Activated naive CD4-positive, alpha-beta T cell treated with anti-CD3 and anti-CD28 coated beads for 36 hours (primary cell): Measurements from ENCODE around the gene APOL1. TPM values are rescaled to one million over a fixed set of nuclear protein-coding genes. Genes with fewer than 3 reads are reported as not detected.
"Not testable (repeated sequence)": the region's sequence is repeated elsewhere in the genome, so short reads cannot be mapped to it uniquely, and the experiment has no call there.

Experiments used
- CTCF ChIA-PET: fragments of 350-600 bp; sonication (Branson Sonifier 250); formaldehyde crosslinking; loops from one replicate; lab custom pipeline; 2021; ENCODE audit warnings: antibody characterized with exemption; lab: Charles Lee
- DNase-seq: peaks from one replicate; pipeline ENCODE4 v3.0.0-alpha.2; 2020
- H3K27ac Mint-ChIP-seq: one replicate; pipeline ENCODE4 v1.8.0; 2021; ENCODE audit warnings: mild to moderate bottlenecking, mixed read lengths
- H3K27me3 Mint-ChIP-seq: one replicate; pipeline ENCODE4 v1.8.0; 2021; ENCODE audit warnings: low read depth, mixed read lengths
- H3K36me3 Mint-ChIP-seq: one replicate; pipeline ENCODE4 v1.8.0; 2021; ENCODE audit warnings: low read depth, mixed read lengths
- H3K4me1 Mint-ChIP-seq: one replicate; pipeline ENCODE4 v1.8.0; 2021; ENCODE audit warnings: low read depth, mixed read lengths
- H3K4me3 Mint-ChIP-seq: one replicate; pipeline ENCODE4 v1.8.0; 2021; ENCODE audit warnings: mild to moderate bottlenecking, moderate library complexity, mixed read lengths
- H3K9me3 Mint-ChIP-seq: one replicate; pipeline ENCODE4 v1.8.0; 2021; ENCODE audit warnings: mixed read lengths
- intact Hi-C: fragments of 100-400 bp; cut with micrococcal nuclease; formaldehyde crosslinking; loops from one replicate; pipeline ENCODE4 v1.15.1; 2023
- total RNA-seq, 2 experiments: library from RNA; stranded (reverse); gene quantifications; one replicate each; pipeline ENCODE4 v1.2.3, GENCODE V29; 2021

APOL1 gene
- total RNA-seq, 2 experiments from 2014 or later = 17.4 to 22.0 TPM

DNA sequence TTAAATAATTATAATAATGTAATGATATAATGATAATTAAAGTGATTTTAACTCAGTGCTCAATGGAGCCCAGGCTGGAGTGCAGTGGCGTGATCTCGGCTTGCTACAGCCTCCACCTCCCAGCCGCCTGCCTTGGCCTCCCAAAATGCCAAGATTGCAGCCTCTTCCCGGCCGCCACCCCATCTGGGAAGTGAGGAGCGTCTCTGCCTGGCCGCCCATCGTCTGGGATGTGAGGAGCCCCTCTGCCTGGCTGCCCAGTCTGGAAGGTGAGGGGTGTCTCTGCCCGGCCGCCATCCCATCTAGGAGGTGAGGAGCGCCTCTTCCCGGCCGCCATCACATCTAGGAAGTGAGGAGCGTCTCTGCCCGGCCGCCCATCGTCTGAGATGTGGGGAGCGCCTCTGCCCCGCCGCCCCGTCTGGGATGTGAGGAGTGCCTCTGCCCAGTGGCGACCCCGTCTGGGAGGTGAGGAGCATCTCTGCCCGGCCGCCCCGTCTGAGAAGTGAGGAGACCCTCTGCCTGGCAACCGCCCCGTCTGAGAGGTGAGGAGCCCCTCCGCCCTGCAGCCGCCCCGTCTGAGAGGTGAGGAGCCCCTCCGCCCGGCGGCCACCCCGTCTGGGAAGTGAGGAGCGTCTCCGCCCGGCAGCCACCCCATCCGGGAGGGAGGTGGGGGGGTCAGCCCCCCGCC is 37.6 kb downstream of the APOL1 start:
- H3K27me3 Mint-ChIP-seq, H3K27ac Mint-ChIP-seq, intact Hi-C loops, DNase-seq, H3K9me3 Mint-ChIP-seq, H3K4me3 Mint-ChIP-seq: not testable (repeated sequence)
- H3K36me3 Mint-ChIP-seq = peaks cover 78% of the 10 kb centered on the region
- CTCF ChIA-PET = interaction anchor here (3.3 kb wide), 1 partner anchor 11 kb away, joined by 17 read pairs; no protein-coding TSS in a partner anchor
- peaks cover 20% of the 10 kb centered on the region for H3K4me1 Mint-ChIP-seq

- intact Hi-C loops = no loop called here
- no peak overlapping the region for H3K4me3 Mint-ChIP-seq
- H3K9me3 Mint-ChIP-seq = peaks cover 6% of the 10 kb centered on the region
- peaks cover 76% of the 10 kb centered on the region for H3K36me3 Mint-ChIP-seq
- H3K27ac Mint-ChIP-seq = no peak overlapping the region
- CTCF ChIA-PET = interaction anchor here (1.2 to 2.8 kb wide), 4 partner anchors 10 to 196 kb away, joined by 4 to 16 read pairs (median 8); no protein-coding TSS in a partner anchor
- H3K27me3 Mint-ChIP-seq = no peaks in the 10 kb centered on the region
- H3K4me1 Mint-ChIP-seq = peaks cover 20% of the 10 kb centered on the region
- DNase-seq = no peak
Observed at GRCh38 chr22:36291831-36292740, 39.2 kb downstream of the APOL1 start.

DNA sequence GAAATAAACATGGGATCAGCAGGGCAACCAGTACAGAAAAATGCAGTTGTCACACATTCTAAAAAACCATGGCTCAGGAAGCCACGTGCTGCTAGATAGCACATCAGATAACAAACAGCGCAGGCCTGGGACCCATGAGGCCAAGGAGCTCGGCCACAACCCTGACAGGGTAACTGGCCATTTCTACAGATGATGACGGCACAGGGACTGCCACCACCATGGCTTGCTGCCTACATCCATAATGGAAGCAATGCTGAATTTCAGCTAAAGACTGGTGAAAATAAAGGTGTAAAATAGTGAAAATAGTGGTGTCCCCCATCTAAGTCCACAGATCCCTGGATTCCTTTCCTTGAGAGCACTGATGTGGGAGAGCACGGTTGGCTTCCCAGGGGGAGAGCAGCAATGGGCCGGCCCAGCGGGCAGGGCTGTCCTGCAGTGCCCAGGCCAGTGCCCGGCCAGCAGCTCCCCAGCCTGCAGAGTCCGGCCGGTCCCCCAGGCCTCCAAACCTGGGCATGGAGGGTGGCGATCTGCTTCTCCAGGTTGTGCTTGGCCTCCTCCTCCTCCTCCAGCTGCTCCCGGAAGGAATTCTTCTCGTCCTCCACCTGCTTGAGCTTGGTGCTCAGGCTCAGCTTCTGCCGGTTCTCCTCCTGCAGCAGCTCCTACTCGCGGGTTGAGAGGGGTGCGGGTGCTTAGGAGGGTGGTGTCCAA is 40.0 kb downstream of the APOL1 start:
- Mint-ChIP-seq H3K27ac (peak overlapping the region; percentile 30), H3K4me3 (no peak overlapping the region), H3K36me3 (peaks cover 79% of the 10 kb centered on the region), H3K9me3 (peaks cover 6% of the 10 kb centered on the region), H3K27me3 (no peaks in the 10 kb centered on the region), H3K4me1 (peaks cover 20% of the 10 kb centered on the region)
- intact Hi-C loops = no loop called here
- no peak for DNase-seq
- CTCF ChIA-PET = interaction anchor here (0.6 to 2.8 kb wide), 6 partner anchors 9 to 614 kb away, joined by 3 to 16 read pairs (median 4); no protein-coding TSS in a partner anchor

GRCh38 chr22:36293606-36294292 is 40.8 kb downstream of the APOL1 start:
- CTCF ChIA-PET = interaction anchor here (0.6 to 2.8 kb wide), 6 partner anchors 8 to 613 kb away, joined by 3 to 16 read pairs (median 4); no protein-coding TSS in a partner anchor
- no peak overlapping the region for H3K27ac Mint-ChIP-seq
- H3K4me3 Mint-ChIP-seq = no peak overlapping the region
- peaks cover 6% of the 10 kb centered on the region for H3K9me3 Mint-ChIP-seq
- H3K4me1 Mint-ChIP-seq = peaks cover 20% of the 10 kb centered on the region
- no peak for DNase-seq
- H3K27me3 Mint-ChIP-seq = no peaks in the 10 kb centered on the region
- intact Hi-C loops = no loop called here
- peaks cover 77% of the 10 kb centered on the region for H3K36me3 Mint-ChIP-seq

- CTCF ChIA-PET = interaction anchor here (0.9 to 2.8 kb wide), 4 partner anchors 8 to 192 kb away, joined by 3 to 16 read pairs (median 7); no protein-coding TSS in a partner anchor
- H3K4me3 Mint-ChIP-seq = no peak overlapping the region
- no peak for DNase-seq
- peaks cover 19% of the 10 kb centered on the region for H3K4me1 Mint-ChIP-seq
- no peaks in the 10 kb centered on the region for H3K27me3 Mint-ChIP-seq
- H3K9me3 Mint-ChIP-seq = peaks cover 6% of the 10 kb centered on the region
- intact Hi-C loops = no loop called here
- H3K36me3 Mint-ChIP-seq = peaks cover 74% of the 10 kb centered on the region
- H3K27ac Mint-ChIP-seq = no peak overlapping the region
Observed at GRCh38 chr22:36294293-36294620, 41.3 kb downstream of the APOL1 start.

- Mint-ChIP-seq H3K4me3 (no peak overlapping the region), H3K9me3 (peaks cover 6% of the 10 kb centered on the region), H3K4me1 (peaks cover 16% of the 10 kb centered on the region), H3K27ac (no peak overlapping the region), H3K27me3 (no peaks in the 10 kb centered on the region), H3K36me3 (peaks cover 74% of the 10 kb centered on the region)
- DNase-seq = no peak
- CTCF ChIA-PET = interaction anchor here (0.9 to 2.5 kb wide), 3 partner anchors 9 to 176 kb away, joined by 5 to 15 read pairs (median 7); no protein-coding TSS in a partner anchor
- intact Hi-C loops = no loop called here
Observed at GRCh38 chr22:36294801-36295200, 41.9 kb downstream of the APOL1 start.

DNA sequence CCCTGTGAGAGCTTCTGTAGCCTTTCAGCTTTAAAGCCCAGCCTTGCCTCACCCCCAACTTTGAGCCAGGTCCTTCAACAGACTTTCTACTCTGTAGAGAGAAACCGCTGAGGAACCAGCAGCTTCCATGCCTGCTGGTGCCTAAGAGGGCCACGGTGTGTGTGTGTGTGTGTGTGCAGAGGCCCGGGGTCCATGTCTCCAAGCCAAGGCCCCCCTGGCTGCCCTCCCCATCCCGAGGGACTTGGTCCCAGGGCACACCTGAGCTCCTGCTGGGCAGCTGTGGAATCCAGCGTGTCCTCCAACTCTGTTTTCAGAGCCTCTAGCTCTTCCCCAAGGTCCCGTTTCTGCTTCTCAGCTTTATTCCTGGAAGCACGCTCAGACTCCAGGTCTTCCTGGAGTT is 42.3 kb downstream of the APOL1 start:
- peaks cover 71% of the 10 kb centered on the region for H3K36me3 Mint-ChIP-seq
- no peaks in the 10 kb centered on the region for H3K27me3 Mint-ChIP-seq
- peaks cover 15% of the 10 kb centered on the region for H3K4me1 Mint-ChIP-seq
- H3K27ac Mint-ChIP-seq = peak overlapping the region; percentile 41
- CTCF ChIA-PET = interaction anchor here (0.6 to 2.5 kb wide), 4 partner anchors 9 to 175 kb away, joined by 3 to 15 read pairs (median 6); no protein-coding TSS in a partner anchor
- H3K4me3 Mint-ChIP-seq = no peak overlapping the region
- peaks cover 6% of the 10 kb centered on the region for H3K9me3 Mint-ChIP-seq
- no peak for DNase-seq
- intact Hi-C loops = no loop called here

- Mint-ChIP-seq H3K9me3 (peaks cover 5% of the 10 kb centered on the region), H3K36me3 (peaks cover 73% of the 10 kb centered on the region), H3K4me3 (no peak overlapping the region), H3K27ac (peak overlapping the region; percentile 59), H3K27me3 (no peaks in the 10 kb centered on the region), H3K4me1 (peaks cover 16% of the 10 kb centered on the region)
- CTCF ChIA-PET = interaction anchor here (0.6 to 8.7 kb wide), 4 partner anchors 11 to 174 kb away, joined by 3 to 119 read pairs (median 9); no protein-coding TSS in a partner anchor
- DNase-seq = no peak
- intact Hi-C loops = no loop called here
Observed at GRCh38 chr22:36296690-36297089, 43.8 kb downstream of the APOL1 start.

DNA sequence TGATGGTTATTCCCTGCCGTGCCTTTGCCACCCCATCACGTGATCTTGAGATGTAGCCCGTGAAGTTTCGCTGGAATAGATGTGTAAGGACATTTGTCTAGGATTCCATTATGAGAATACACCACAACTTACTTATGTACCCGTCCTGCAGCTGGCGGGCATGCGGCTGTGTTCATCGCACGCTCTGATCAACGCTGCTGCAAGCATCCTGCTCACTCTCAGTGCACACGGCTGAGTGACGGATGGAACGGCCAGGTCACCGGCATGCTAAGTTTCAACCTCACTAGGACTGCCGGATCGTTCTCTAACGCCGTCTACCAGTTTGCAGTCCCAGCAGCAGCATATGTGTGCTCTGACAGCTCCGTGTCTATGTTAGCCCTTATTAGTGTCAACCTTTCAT is 44.6 kb downstream of the APOL1 start:
- DNase-seq = no peak
- Mint-ChIP-seq H3K9me3 (no peaks in the 10 kb centered on the region), H3K4me3 (no peak overlapping the region), H3K27ac (no peak overlapping the region), H3K27me3 (no peaks in the 10 kb centered on the region), H3K4me1 (peaks cover 8% of the 10 kb centered on the region), H3K36me3 (peaks cover 67% of the 10 kb centered on the region)
- intact Hi-C loops = no loop called here
- CTCF ChIA-PET = interaction anchor here (1.4 to 8.7 kb wide), 4 partner anchors 8 to 173 kb away, joined by 5 to 119 read pairs (median 14); no protein-coding TSS in a partner anchor

GRCh38 chr22:36298118-36298517 is 45.2 kb downstream of the APOL1 start:
- Mint-ChIP-seq H3K27me3 (no peaks in the 10 kb centered on the region), H3K4me3 (no peak overlapping the region)

DNA sequence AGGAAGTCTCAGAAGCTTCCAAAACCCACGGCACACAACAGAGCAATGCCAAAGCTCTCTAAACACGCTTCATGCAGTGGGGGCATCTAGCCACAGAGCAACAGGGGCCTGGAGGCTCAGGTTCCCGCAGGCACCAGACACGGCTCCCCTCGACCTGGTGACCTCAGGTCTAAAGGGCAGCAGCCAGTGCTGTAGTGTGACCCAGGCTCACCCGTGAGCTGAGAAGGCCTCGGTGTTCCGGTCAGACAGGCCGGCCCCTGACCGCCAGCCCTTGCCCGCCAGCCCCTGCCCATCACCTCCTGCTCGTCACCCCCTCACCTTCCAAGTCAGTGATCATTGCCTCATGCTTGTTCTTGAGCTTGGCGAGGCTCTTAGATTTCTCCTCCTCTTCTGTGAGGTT is 45.7 kb downstream of the APOL1 start:
- Mint-ChIP-seq H3K27ac (no peak overlapping the region), H3K27me3 (no peaks in the 10 kb centered on the region), H3K4me3 (no peak overlapping the region), H3K9me3 (no peaks in the 10 kb centered on the region), H3K36me3 (peaks cover 63% of the 10 kb centered on the region), H3K4me1 (peaks cover 6% of the 10 kb centered on the region)
- intact Hi-C loops = no loop called here
- no peak for DNase-seq
- CTCF ChIA-PET = interaction anchor here (1.2 to 8.7 kb wide), 4 partner anchors 9 to 172 kb away, joined by 3 to 119 read pairs (median 10); no protein-coding TSS in a partner anchor

More at GRCh38 chr22:36298118-36298517, 45.2 kb downstream of the APOL1 start:
- no peak overlapping the region for H3K27ac Mint-ChIP-seq
- intact Hi-C loops = no loop called here
- CTCF ChIA-PET = interaction anchor here (1.2 to 8.7 kb wide), 4 partner anchors 9 to 172 kb away, joined by 3 to 119 read pairs (median 10); no protein-coding TSS in a partner anchor
- peaks cover 6% of the 10 kb centered on the region for H3K4me1 Mint-ChIP-seq
- no peaks in the 10 kb centered on the region for H3K9me3 Mint-ChIP-seq
- no peak for DNase-seq
- peaks cover 65% of the 10 kb centered on the region for H3K36me3 Mint-ChIP-seq
